GM10847 (cell line): ENCODE results near the gene RWDD4.

Source experiments
- POLR2A ChIP-seq: IDR thresholded peaks from 2 replicates; pipeline ENCODE4 v1.6.1; 2011; ENCODE audit not compliant: insufficient read length; ENCODE audit errors: extremely low read depth

The RWDD4 gene

GRCh38 chr4:183657564-183657963 is 1.4 kb downstream of the RWDD4 start:
- TF ChIP-seq POLR2A = no peak

GRCh38 chr4:183645326-183645725 is 13.7 kb downstream of the RWDD4 start:
- TF ChIP-seq POLR2A = no peak

- no peak for TF ChIP-seq POLR2A
Measured at GRCh38 chr4:183639291-183639690, 19.7 kb downstream of the RWDD4 start.

- TF ChIP-seq POLR2A = no peak
Measured at GRCh38 chr4:183638436-183638835, 20.5 kb downstream of the RWDD4 start.

GRCh38 chr4:183637461-183637860 is 21.5 kb downstream of the RWDD4 start:
- TF ChIP-seq POLR2A = no peak

GRCh38 chr4:183636923-183637322 is 22.1 kb downstream of the RWDD4 start:
- TF ChIP-seq POLR2A = no peak

- no peak for TF ChIP-seq POLR2A
Measured at GRCh38 chr4:183636503-183636902, 22.5 kb downstream of the RWDD4 start.

GRCh38 chr4:183635741-183636140 is 23.2 kb downstream of the RWDD4 start:
- no peak for TF ChIP-seq POLR2A

- TF ChIP-seq POLR2A = no peak
Measured at GRCh38 chr4:183635321-183635720, 23.7 kb downstream of the RWDD4 start.

GRCh38 chr4:183633476-183634400 is 25.2 kb downstream of the RWDD4 start:
- TF ChIP-seq POLR2A = no peak

- TF ChIP-seq POLR2A = no peak
Measured at GRCh38 chr4:183632689-183633088, 26.3 kb downstream of the RWDD4 start.

- TF ChIP-seq POLR2A = no peak
Measured at GRCh38 chr4:183631577-183632198, 27.3 kb downstream of the RWDD4 start.

GRCh38 chr4:183627979-183628588 is 30.9 kb downstream of the RWDD4 start:
- TF ChIP-seq POLR2A = no peak

- TF ChIP-seq POLR2A = no peak
Measured at GRCh38 chr4:183626168-183626567, 32.8 kb downstream of the RWDD4 start.

GRCh38 chr4:183624548-183624947 is 34.4 kb downstream of the RWDD4 start:
- TF ChIP-seq POLR2A = no peak

- no peak for TF ChIP-seq POLR2A
Measured at GRCh38 chr4:183621875-183622274, 37.1 kb downstream of the RWDD4 start.
